Measurements from ENCODE around the gene HCRTR1.

Gene HCRTR1

GRCh38 chr1:31617218-31617915 is at the start of gene HCRTR1:
HCRTR1 (plus strand) TSS chr1:31617689; CDS start chr1:31619193, 1,504 bp downstream.
- Histone ChIP-seq H3K27me3 (peaks cover 8% of the 10 kb centered on the region; the same call in 1 of the 2 replicates), H3K9me3 (no peaks in the 10 kb centered on the region), H3K36me3 (no peaks in the 10 kb centered on the region), H3K27ac (peak within 1 kb of the TSS; percentile 81), H4K20me1 (no peaks in the 10 kb centered on the region), H3K4me1 (peaks cover 55% of the 10 kb centered on the region), H3K9ac (peak within 1 kb of the TSS; percentile 79), H3K4me3 (peak within 1 kb of the TSS; percentile 74), H3K4me2 (peak within 1 kb of the TSS; percentile 98)
- TF ChIP-seq Cebpa-rat (IDR thresholded peaks at IDR 0.05) = no peak

- no peaks in the 10 kb centered on the region for H3K36me3 ChIP-seq
- no peak for TF ChIP-seq Cebpa-rat (IDR thresholded peaks at IDR 0.05)
- H4K20me1 ChIP-seq = no peaks in the 10 kb centered on the region
- no peak overlapping the region for H3K4me2 ChIP-seq
- H3K27me3 ChIP-seq = no peaks in the 10 kb centered on the region
- H3K9me3 ChIP-seq = no peaks in the 10 kb centered on the region
- no peak overlapping the region for H3K4me3 ChIP-seq
- peaks cover 42% of the 10 kb centered on the region for H3K4me1 ChIP-seq
- no peak overlapping the region for H3K9ac ChIP-seq
- H3K27ac ChIP-seq = no peak overlapping the region
These were observed 49.4 kb upstream of the HCRTR1 start for GRCh38 chr1:31567956-31568570.

GRCh38 chr1:31568895-31569595 is 48.4 kb upstream of the HCRTR1 start:
- H3K4me2 ChIP-seq = peak overlapping the region; percentile 11; the same call in 1 of the 2 replicates
- H3K27ac ChIP-seq = 0 out of 2 replicates have a peak overlapping the region, but pooled peaks have one; percentile 5
- H4K20me1 ChIP-seq = no peaks in the 10 kb centered on the region
- H3K4me1 ChIP-seq = peaks cover 52% of the 10 kb centered on the region
- H3K27me3 ChIP-seq = no peaks in the 10 kb centered on the region
- H3K36me3 ChIP-seq = no peaks in the 10 kb centered on the region
- H3K9ac ChIP-seq = no peak overlapping the region
- H3K9me3 ChIP-seq = no peaks in the 10 kb centered on the region
- no peak for TF ChIP-seq Cebpa-rat (IDR thresholded peaks at IDR 0.05)
- H3K4me3 ChIP-seq = no peak overlapping the region

GRCh38 chr1:31569596-31570173 is 47.8 kb upstream of the HCRTR1 start:
- no peak overlapping the region for H3K27ac ChIP-seq
- no peaks in the 10 kb centered on the region for H4K20me1 ChIP-seq
- peak overlapping the region; percentile 74 for H3K4me2 ChIP-seq
- H3K9me3 ChIP-seq = no peaks in the 10 kb centered on the region
- H3K4me3 ChIP-seq = no peak overlapping the region
- H3K4me1 ChIP-seq = peaks cover 52% of the 10 kb centered on the region
- TF ChIP-seq Cebpa-rat (IDR thresholded peaks at IDR 0.05) = no peak
- no peaks in the 10 kb centered on the region for H3K27me3 ChIP-seq
- no peaks in the 10 kb centered on the region for H3K36me3 ChIP-seq
- H3K9ac ChIP-seq = no peak overlapping the region

- no peak overlapping the region for H3K9ac ChIP-seq
- no peak overlapping the region for H3K4me3 ChIP-seq
- TF ChIP-seq Cebpa-rat (IDR thresholded peaks at IDR 0.05) = no peak
- no peaks in the 10 kb centered on the region for H3K27me3 ChIP-seq
- no peaks in the 10 kb centered on the region for H3K9me3 ChIP-seq
- peak overlapping the region; percentile 64 for H3K27ac ChIP-seq
- no peaks in the 10 kb centered on the region for H3K36me3 ChIP-seq
- H3K4me1 ChIP-seq = peaks cover 56% of the 10 kb centered on the region
- no peaks in the 10 kb centered on the region for H4K20me1 ChIP-seq
- peak overlapping the region; percentile 74 for H3K4me2 ChIP-seq
These were observed 47.3 kb upstream of the HCRTR1 start for GRCh38 chr1:31570228-31570627.

GRCh38 chr1:31570906-31571305 is 46.6 kb upstream of the HCRTR1 start:
- Histone ChIP-seq H4K20me1 (no peaks in the 10 kb centered on the region), H3K9ac (peak overlapping the region; percentile 29; the same call in 1 of the 2 replicates), H3K36me3 (no peaks in the 10 kb centered on the region), H3K4me1 (peaks cover 62% of the 10 kb centered on the region), H3K4me2 (peak overlapping the region; percentile 74), H3K27me3 (no peaks in the 10 kb centered on the region), H3K9me3 (no peaks in the 10 kb centered on the region), H3K4me3 (no peak overlapping the region), H3K27ac (peak overlapping the region; percentile 64)
- no peak for TF ChIP-seq Cebpa-rat (IDR thresholded peaks at IDR 0.05)

GRCh38 chr1:31571340-31572295 is 45.9 kb upstream of the HCRTR1 start:
- H3K36me3 ChIP-seq = no peaks in the 10 kb centered on the region
- peak overlapping the region; percentile 29; the same call in 1 of the 2 replicates for H3K9ac ChIP-seq
- H3K4me2 ChIP-seq = peak overlapping the region; percentile 74
- no peak for TF ChIP-seq Cebpa-rat (IDR thresholded peaks at IDR 0.05)
- no peaks in the 10 kb centered on the region for H4K20me1 ChIP-seq
- peaks cover 70% of the 10 kb centered on the region for H3K4me1 ChIP-seq
- no peaks in the 10 kb centered on the region for H3K27me3 ChIP-seq
- no peak overlapping the region for H3K4me3 ChIP-seq
- H3K27ac ChIP-seq = peak overlapping the region; percentile 64
- no peaks in the 10 kb centered on the region for H3K9me3 ChIP-seq

- Histone ChIP-seq H3K27me3 (no peaks in the 10 kb centered on the region), H3K9ac (no peak overlapping the region), H3K4me2 (no peak overlapping the region), H4K20me1 (no peaks in the 10 kb centered on the region), H3K36me3 (no peaks in the 10 kb centered on the region), H3K4me3 (no peak overlapping the region), H3K9me3 (no peaks in the 10 kb centered on the region), H3K27ac (no peak overlapping the region), H3K4me1 (peaks cover 78% of the 10 kb centered on the region)
- no peak for TF ChIP-seq Cebpa-rat (IDR thresholded peaks at IDR 0.05)
These were observed 45.0 kb upstream of the HCRTR1 start for GRCh38 chr1:31572323-31573104.
